ENCODE data around the gene GLOD5.

GRCh38 chrX:48741834-48742233, 19.7 kb upstream of the GLOD5 start:
- TF ChIP-seq CTCF (IDR thresholded peaks at IDR 0.05; ENCODE audit: insufficient read depth, low read depth, low read length) (no peak), EZH2 (IDR thresholded peaks at IDR 0.05; ENCODE audit: insufficient read depth, low read length) (no peak)
